HepG2 (cell line): ENCODE results near the gene SLC35D2. TPM values are rescaled to one million over a fixed set of nuclear protein-coding genes. Genes with fewer than 3 reads are reported as not detected.
A peak's percentile ranks its signal among the peaks of the same experiment; 100 is the strongest.

Experiments
- FOXK2 ChIP-seq: fragments of 450-650 bp; IDR thresholded peaks from 2 replicates; pipeline ENCODE4 v1.6.1; 2016
- HOMEZ ChIP-seq: IDR thresholded peaks from 2 replicates; pipeline ENCODE4 v1.6.1; 2016; ENCODE audit warnings: low read depth
- NCOR1 ChIP-seq: fragments of 200-600 bp; sonication (generic); IDR thresholded peaks from 2 replicates; pipeline ENCODE4 v1.7.0; 2017; ENCODE audit warnings: antibody characterized with exemption, low read length, borderline replicate concordance
- SALL1 ChIP-seq: sonication (generic); formaldehyde crosslinking; IDR thresholded peaks from 2 replicates; pipeline ENCODE4 v1.8.0; 2022; ENCODE audit warnings: mild to moderate bottlenecking, missing genetic modification reagents
- SP4 ChIP-seq: sonication (generic); formaldehyde crosslinking; IDR thresholded peaks from 2 replicates; pipeline ENCODE4 v1.8.1; 2023; ENCODE audit warnings: mild to moderate bottlenecking, missing genetic modification reagents
- THAP11 ChIP-seq: IDR thresholded peaks from 2 replicates; pipeline ENCODE4 v1.6.1; 2016; ENCODE audit warnings: missing biosample characterization, missing genetic modification reagents
- ZFP37 ChIP-seq: sonication (generic); formaldehyde crosslinking; IDR thresholded peaks from 2 replicates; pipeline ENCODE4 v1.4.0; 2020; ENCODE audit warnings: missing genetic modification reagents, borderline replicate concordance
- ZNF333 ChIP-seq: sonication (generic); formaldehyde crosslinking; IDR thresholded peaks from 2 replicates; pipeline ENCODE4 v1.4.0; 2020; ENCODE audit warnings: mild to moderate bottlenecking, missing genetic modification reagents, borderline replicate concordance
- ZNF512 ChIP-seq: sonication (generic); formaldehyde crosslinking; IDR thresholded peaks from 2 replicates; pipeline ENCODE4 v1.4.0; 2020; ENCODE audit warnings: mild to moderate bottlenecking, missing genetic modification reagents
- ZNF609 ChIP-seq: sonication (generic); formaldehyde crosslinking; IDR thresholded peaks from 2 replicates; pipeline ENCODE4 v1.4.0; 2020; ENCODE audit warnings: mild to moderate bottlenecking, missing genetic modification reagents, borderline replicate concordance
- polyA plus RNA-seq, 8 experiments: library from polyadenylated mRNA; depleted of rRNA in 3 of 8; stranded (reverse) in 7 of 8; unstranded in 1 of 8; fragments of >200 nt; fragmentation: Illumina TruSeq in 4 of 8; extraction: Trizol in 4 of 8; gene quantifications; 2 replicates each; pipeline versions ENCODE4 v1.2.1 to v1.2.3, GENCODE V29; 2011 to 2016; ENCODE audit warnings: low read depth in 4 of 8, missing spikeins in 1 of 8, mixed read lengths in 1 of 8; ENCODE audit not compliant: insufficient read depth in 1 of 8
- total RNA-seq, 5 experiments: library from RNA; depleted of rRNA; stranded (reverse); fragments of >200 nt; fragmentation: Illumina TruSeq; extraction: Trizol; gene quantifications; 2 replicates each; pipeline ENCODE4 v1.2.3, GENCODE V29; 2016; ENCODE audit warnings: low read depth in 1 of 5
- TF ChIP-seq, protein P1 (sequence below): sonication (generic); formaldehyde crosslinking; IDR thresholded peaks from 2 replicates; pipeline ENCODE4 v1.4.0; 2020; ENCODE audit warnings: missing genetic modification reagents
- TF ChIP-seq, protein P2 (sequence below): sonication (generic); formaldehyde crosslinking; conservative IDR thresholded peaks from 2 replicates; pipeline ENCODE4 v1.4.0; 2020; ENCODE audit warnings: mild to moderate bottlenecking, missing genetic modification reagents, moderate library complexity

Gene SLC35D2
- total and polyA plus RNA-seq, 2 of the 13 experiments (the other 11 are each of a cell fraction or from before 2014, with no cell fraction given) = 96.2 to 103 TPM

- TF ChIP-seq ZNF512 (no peak), ZFP37 (CRISPR knock-in tag) (0 out of 2 replicates have a peak, but pooled peaks have one; percentile 26), SP4 (CRISPR knock-in tag) (peak; percentile 55; the same call in 1 of the 2 replicates), NCOR1 (peak; percentile 90; the same call in 1 of the 2 replicates), HOMEZ (CRISPR knock-in tag) (peak; percentile 99), SALL1 (CRISPR knock-in tag) (peak; percentile 69), ZNF609 (CRISPR knock-in tag) (0 out of 2 replicates have a peak, but pooled peaks have one; percentile 11), FOXK2 (0 out of 2 replicates have a peak, but pooled peaks have one; percentile 35), THAP11 (CRISPR knock-in tag) (peak; percentile 43; the same call in 1 of the 2 replicates), ZNF333 (CRISPR knock-in tag) (no peak)
- TF ChIP-seq, protein P1, sequence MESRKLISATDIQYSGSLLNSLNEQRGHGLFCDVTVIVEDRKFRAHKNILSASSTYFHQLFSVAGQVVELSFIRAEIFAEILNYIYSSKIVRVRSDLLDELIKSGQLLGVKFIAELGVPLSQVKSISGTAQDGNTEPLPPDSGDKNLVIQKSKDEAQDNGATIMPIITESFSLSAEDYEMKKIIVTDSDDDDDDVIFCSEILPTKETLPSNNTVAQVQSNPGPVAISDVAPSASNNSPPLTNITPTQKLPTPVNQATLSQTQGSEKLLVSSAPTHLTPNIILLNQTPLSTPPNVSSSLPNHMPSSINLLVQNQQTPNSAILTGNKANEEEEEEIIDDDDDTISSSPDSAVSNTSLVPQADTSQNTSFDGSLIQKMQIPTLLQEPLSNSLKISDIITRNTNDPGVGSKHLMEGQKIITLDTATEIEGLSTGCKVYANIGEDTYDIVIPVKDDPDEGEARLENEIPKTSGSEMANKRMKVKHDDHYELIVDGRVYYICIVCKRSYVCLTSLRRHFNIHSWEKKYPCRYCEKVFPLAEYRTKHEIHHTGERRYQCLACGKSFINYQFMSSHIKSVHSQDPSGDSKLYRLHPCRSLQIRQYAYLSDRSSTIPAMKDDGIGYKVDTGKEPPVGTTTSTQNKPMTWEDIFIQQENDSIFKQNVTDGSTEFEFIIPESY = 0 out of 2 replicates have a peak, but pooled peaks have one; percentile 6
- TF ChIP-seq, protein P2, sequence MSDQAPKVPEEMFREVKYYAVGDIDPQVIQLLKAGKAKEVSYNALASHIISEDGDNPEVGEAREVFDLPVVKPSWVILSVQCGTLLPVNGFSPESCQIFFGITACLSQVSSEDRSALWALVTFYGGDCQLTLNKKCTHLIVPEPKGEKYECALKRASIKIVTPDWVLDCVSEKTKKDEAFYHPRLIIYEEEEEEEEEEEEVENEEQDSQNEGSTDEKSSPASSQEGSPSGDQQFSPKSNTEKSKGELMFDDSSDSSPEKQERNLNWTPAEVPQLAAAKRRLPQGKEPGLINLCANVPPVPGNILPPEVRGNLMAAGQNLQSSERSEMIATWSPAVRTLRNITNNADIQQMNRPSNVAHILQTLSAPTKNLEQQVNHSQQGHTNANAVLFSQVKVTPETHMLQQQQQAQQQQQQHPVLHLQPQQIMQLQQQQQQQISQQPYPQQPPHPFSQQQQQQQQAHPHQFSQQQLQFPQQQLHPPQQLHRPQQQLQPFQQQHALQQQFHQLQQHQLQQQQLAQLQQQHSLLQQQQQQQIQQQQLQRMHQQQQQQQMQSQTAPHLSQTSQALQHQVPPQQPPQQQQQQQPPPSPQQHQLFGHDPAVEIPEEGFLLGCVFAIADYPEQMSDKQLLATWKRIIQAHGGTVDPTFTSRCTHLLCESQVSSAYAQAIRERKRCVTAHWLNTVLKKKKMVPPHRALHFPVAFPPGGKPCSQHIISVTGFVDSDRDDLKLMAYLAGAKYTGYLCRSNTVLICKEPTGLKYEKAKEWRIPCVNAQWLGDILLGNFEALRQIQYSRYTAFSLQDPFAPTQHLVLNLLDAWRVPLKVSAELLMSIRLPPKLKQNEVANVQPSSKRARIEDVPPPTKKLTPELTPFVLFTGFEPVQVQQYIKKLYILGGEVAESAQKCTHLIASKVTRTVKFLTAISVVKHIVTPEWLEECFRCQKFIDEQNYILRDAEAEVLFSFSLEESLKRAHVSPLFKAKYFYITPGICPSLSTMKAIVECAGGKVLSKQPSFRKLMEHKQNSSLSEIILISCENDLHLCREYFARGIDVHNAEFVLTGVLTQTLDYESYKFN = peak; percentile 86
These were observed 25.1 kb upstream of the SLC35D2 start (continued) for GRCh38 chr9:96408409-96409280.
